ENCODE measurements around the gene PAX2. TPM values are rescaled to one million over a fixed set of nuclear protein-coding genes. Genes with fewer than 3 reads are reported as not detected.

PAX2 gene
- total RNA-seq, 3 donors from 2014 or later: under 0.01 TPM; not detected in 2

DNA sequence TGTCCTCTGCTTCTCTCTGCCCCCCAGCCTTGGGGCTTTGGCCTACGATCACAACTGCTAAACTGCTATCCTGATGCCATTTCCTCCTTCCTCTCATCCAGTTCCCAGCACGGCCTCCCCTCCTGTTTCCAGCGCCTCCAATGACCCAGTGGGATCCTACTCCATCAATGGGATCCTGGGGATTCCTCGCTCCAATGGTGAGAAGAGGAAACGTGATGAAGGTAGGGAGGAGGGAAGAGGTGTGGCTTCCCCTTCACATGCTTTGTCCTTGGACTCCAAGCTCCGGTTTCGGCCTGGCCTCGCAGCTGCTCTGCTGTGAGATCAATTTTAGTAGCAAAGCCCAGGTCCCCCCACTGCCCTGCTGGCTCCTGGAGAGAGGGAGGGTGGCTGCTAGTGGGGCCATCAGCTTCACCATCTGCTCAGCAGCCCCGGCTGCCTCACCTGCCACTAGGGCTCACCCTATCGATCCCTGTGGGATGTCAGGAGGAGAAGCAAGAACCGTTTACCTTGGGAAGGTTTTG, 35.8 kb downstream of the PAX2 start:
- Histone ChIP-seq H3K27ac (no peak overlapping the region), H3K27me3 (peaks cover 0 to 35% of the 10 kb centered on the region in 2 donors), H3K9me3 (no peaks in the 10 kb centered on the region), H3K4me3 (no peak overlapping the region), H3K4me1 (no peaks in the 10 kb centered on the region), H3K36me3 (no peaks in the 10 kb centered on the region)
- intact Hi-C loops (cut with DNase I; ENCODE audit: low total_unique reads): no loop called here
- no peak for DNase-seq (ENCODE audit: low spot score in 2 of 2)
- TF ChIP-seq POLR2AphosphoS5 (IDR thresholded peaks at IDR 0.05) (no peak), POLR2A (IDR thresholded peaks at IDR 0.05) (no peak), CTCF (IDR thresholded peaks at IDR 0.05) (no peak)

- peaks cover 0 to 35% of the 10 kb centered on the region in 2 donors for H3K27me3 ChIP-seq
- intact Hi-C loops (cut with DNase I; ENCODE audit: low total_unique reads): no loop called here
- H3K27ac ChIP-seq: no peak overlapping the region
- H3K36me3 ChIP-seq: no peaks in the 10 kb centered on the region
- no peaks in the 10 kb centered on the region for H3K9me3 ChIP-seq
- TF ChIP-seq POLR2A (IDR thresholded peaks at IDR 0.05): no peak
- no peak for TF ChIP-seq POLR2AphosphoS5 (IDR thresholded peaks at IDR 0.05)
- TF ChIP-seq CTCF (IDR thresholded peaks at IDR 0.05): no peak
- no peak for DNase-seq (ENCODE audit: low spot score in 2 of 2)
- H3K4me3 ChIP-seq: no peak overlapping the region
- H3K4me1 ChIP-seq: no peaks in the 10 kb centered on the region
Observed at GRCh38 chr10:100782461-100783244, 37.3 kb downstream of the PAX2 start.

- Histone ChIP-seq H3K4me3 (no peak overlapping the region), H3K9me3 (no peaks in the 10 kb centered on the region), H3K36me3 (no peaks in the 10 kb centered on the region), H3K4me1 (no peaks in the 10 kb centered on the region), H3K27me3 (peaks cover 0 to 33% of the 10 kb centered on the region in 2 donors), H3K27ac (no peak overlapping the region)
- no peak for TF ChIP-seq POLR2A (IDR thresholded peaks at IDR 0.05)
- no peak for TF ChIP-seq CTCF (IDR thresholded peaks at IDR 0.05)
- TF ChIP-seq POLR2AphosphoS5 (IDR thresholded peaks at IDR 0.05): no peak
- intact Hi-C loops (cut with DNase I; ENCODE audit: low total_unique reads): no loop called here
- DNase-seq (ENCODE audit: low spot score in 2 of 2): no peak
Observed at GRCh38 chr10:100784126-100784525, 38.7 kb downstream of the PAX2 start.

DNA sequence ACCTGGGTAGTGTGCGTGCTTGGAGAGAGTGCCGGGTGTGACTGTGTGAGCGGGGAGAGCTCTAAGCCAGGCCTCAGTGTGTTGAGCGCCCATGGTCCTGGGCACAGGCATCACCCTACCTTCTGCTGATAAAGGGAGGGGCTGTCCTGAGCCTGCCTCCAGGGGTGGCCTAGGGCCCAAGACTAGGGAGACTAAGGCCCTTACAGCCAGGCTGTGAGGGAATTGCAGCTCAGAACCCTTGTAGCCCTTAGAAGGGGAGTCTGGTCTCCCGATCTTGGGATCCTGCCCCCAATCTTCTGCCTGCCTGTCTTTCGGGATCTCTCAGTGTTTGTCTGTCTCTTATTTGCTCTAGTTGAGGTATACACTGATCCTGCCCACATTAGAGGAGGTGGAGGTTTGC, 41.2 kb downstream of the PAX2 start:
- Histone ChIP-seq H3K9me3 (no peaks in the 10 kb centered on the region), H3K27ac (no peak overlapping the region), H3K36me3 (no peaks in the 10 kb centered on the region), H3K4me3 (no peak overlapping the region), H3K4me1 (no peaks in the 10 kb centered on the region), H3K27me3 (peaks cover 0 to 21% of the 10 kb centered on the region in 2 donors)
- DNase-seq (ENCODE audit: low spot score in 2 of 2): no peak
- intact Hi-C loops (cut with DNase I; ENCODE audit: low total_unique reads): no loop called here
- TF ChIP-seq CTCF (IDR thresholded peaks at IDR 0.05) (no peak), POLR2AphosphoS5 (IDR thresholded peaks at IDR 0.05) (no peak), POLR2A (IDR thresholded peaks at IDR 0.05) (no peak)
